Measurements from ENCODE around the gene RNFT2. TPM values are rescaled to one million over a fixed set of nuclear protein-coding genes. Genes with fewer than 3 reads are reported as not detected.

RNFT2 gene
- total RNA-seq, 3 donors from 2014 or later, result under 0.01 to 1.9 (median 1.6) TPM

- intact Hi-C loops (cut with DNase I; ENCODE audit: low total_unique reads), result no loop called here
- H3K9me3 ChIP-seq, result no peaks in the 10 kb centered on the region
- H3K4me1 ChIP-seq, result no peaks in the 10 kb centered on the region
- H3K36me3 ChIP-seq, result no peaks in the 10 kb centered on the region
- H3K4me3 ChIP-seq, result no peak overlapping the region
- TF ChIP-seq POLR2AphosphoS5 (IDR thresholded peaks at IDR 0.05) (no peak), POLR2A (IDR thresholded peaks at IDR 0.05) (no peak)
- TF ChIP-seq, protein P1, sequence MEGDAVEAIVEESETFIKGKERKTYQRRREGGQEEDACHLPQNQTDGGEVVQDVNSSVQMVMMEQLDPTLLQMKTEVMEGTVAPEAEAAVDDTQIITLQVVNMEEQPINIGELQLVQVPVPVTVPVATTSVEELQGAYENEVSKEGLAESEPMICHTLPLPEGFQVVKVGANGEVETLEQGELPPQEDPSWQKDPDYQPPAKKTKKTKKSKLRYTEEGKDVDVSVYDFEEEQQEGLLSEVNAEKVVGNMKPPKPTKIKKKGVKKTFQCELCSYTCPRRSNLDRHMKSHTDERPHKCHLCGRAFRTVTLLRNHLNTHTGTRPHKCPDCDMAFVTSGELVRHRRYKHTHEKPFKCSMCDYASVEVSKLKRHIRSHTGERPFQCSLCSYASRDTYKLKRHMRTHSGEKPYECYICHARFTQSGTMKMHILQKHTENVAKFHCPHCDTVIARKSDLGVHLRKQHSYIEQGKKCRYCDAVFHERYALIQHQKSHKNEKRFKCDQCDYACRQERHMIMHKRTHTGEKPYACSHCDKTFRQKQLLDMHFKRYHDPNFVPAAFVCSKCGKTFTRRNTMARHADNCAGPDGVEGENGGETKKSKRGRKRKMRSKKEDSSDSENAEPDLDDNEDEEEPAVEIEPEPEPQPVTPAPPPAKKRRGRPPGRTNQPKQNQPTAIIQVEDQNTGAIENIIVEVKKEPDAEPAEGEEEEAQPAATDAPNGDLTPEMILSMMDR (IDR thresholded peaks at IDR 0.05), result no peak
- DNase-seq (ENCODE audit: low spot score in 2 of 2), result no peak
- H3K27me3 ChIP-seq, result peaks cover 0 to 9% of the 10 kb centered on the region in 2 donors
- H3K27ac ChIP-seq, result no peak overlapping the region
Observed at GRCh38 chr12:116901612-116902011, 163.5 kb downstream of the RNFT2 start.

Other genes with a start within 250 kb of the RNFT2 start
- gene MAP1LC3B2, start 178.9 kb upstream of the RNFT2 start, total RNA-seq, result 1 to 10 TPM in 2 of 3 donors, under 1 TPM in 1; 0.98 to 8.5 (median 1.1) TPM
- gene SPRING1, start 246 bp upstream of the RNFT2 start, total RNA-seq, result 10 to 100 TPM; 13.8 to 18.4 (median 15.7) TPM
- gene HRK, start 143.1 kb downstream of the RNFT2 start, total RNA-seq, result under 1 TPM; 0.15 to 0.33 (median 0.16) TPM
- 10 to 100 TPM; 14.9 to 22.3 (median 16.4) TPM for gene FBXW8, start 172.6 kb downstream of the RNFT2 start, total RNA-seq

All from breast epithelium (tissue), 4 donors.